ENCODE results near the gene RASGRP4.
"Not testable (repeated sequence)": the region's sequence is repeated elsewhere in the genome, so short reads cannot be mapped to it uniquely, and the experiment has no call there.

- TF ChIP-seq CTCF, POLR2A (IDR thresholded peaks at IDR 0.05): not testable (repeated sequence)
Observed at GRCh38 chr19:38411898-38412297, 14.1 kb downstream of the RASGRP4 start.
